Activated T-cell treated with anti-CD3 and anti-CD28 coated beads, Interleukin-2, amount 50 U/mL, for 72 hours (primary cell): ENCODE data around the gene SAPCD2. TPM values are rescaled to one million over a fixed set of nuclear protein-coding genes. Genes with fewer than 3 reads are reported as not detected.
"Not testable (repeated sequence)": the region's sequence is repeated elsewhere in the genome, so short reads cannot be mapped to it uniquely, and the experiment has no call there.

Source experiments
- ATAC-seq, 2 donors: fragments of 150-1000 bp; cut with Tn5 transposase; replicated peaks in 1 of 2; 2 replicates each; pipeline ENCODE4 v1.10.0; 2021; ENCODE audit warnings: moderate library complexity in 2 of 2, mild to moderate bottlenecking in 1 of 2
- DNase-seq, 2 donors: peaks; one replicate each; pipeline ENCODE4 v3.0.0; 2021 to 2022; ENCODE audit warnings: mixed read lengths in 1 of 2
- H3K27ac Mint-ChIP-seq: one replicate; pipeline ENCODE4 v1.8.0; 2022; ENCODE audit warnings: mild to moderate bottlenecking, moderate library complexity, mixed read lengths
- H3K27me3 Mint-ChIP-seq: one replicate; pipeline ENCODE4 v1.8.0; 2022; ENCODE audit warnings: low read depth, mixed read lengths
- H3K36me3 Mint-ChIP-seq, 2 donors: one replicate each; pipeline ENCODE4 v1.8.0; 2022; ENCODE audit warnings: mixed read lengths in 2 of 2, mild to moderate bottlenecking in 1 of 2; ENCODE audit not compliant: insufficient read depth in 2 of 2
- H3K4me1 Mint-ChIP-seq: one replicate; pipeline ENCODE4 v1.8.0; 2022; ENCODE audit warnings: low read depth, mixed read lengths
- H3K4me3 Mint-ChIP-seq, 2 donors: one replicate each; pipeline ENCODE4 v1.8.0; 2022; ENCODE audit warnings: mild to moderate bottlenecking in 2 of 2, mixed read lengths in 2 of 2, moderate library complexity in 2 of 2
- H3K9me3 Mint-ChIP-seq, 2 donors: one replicate each; pipeline ENCODE4 v1.8.0; 2022; ENCODE audit warnings: mixed read lengths in 2 of 2
- total RNA-seq, 2 donors: library from RNA; stranded (reverse); gene quantifications; one replicate each; pipeline ENCODE4 v1.2.3, GENCODE V29; 2022

SAPCD2 gene
- total RNA-seq: 1 to 10 TPM; 6.6 to 8.4 TPM

GRCh38 chr9:137070201-137070905 is at the start of gene SAPCD2:
Gene SAPCD2, minus strand, starts transcription at chr9:137070557. Its CDS starts 97 bp downstream, at chr9:137070460.
- Mint-ChIP-seq H3K4me3 (peak within 1 kb of the TSS; percentile 85 to 96), H3K36me3 (no peaks in the 10 kb centered on the region), H3K27ac (peak within 1 kb of the TSS; percentile 75), H3K27me3 (no peaks in the 10 kb centered on the region), H3K4me1 (peaks cover 23% of the 10 kb centered on the region), H3K9me3 (no peaks in the 10 kb centered on the region)
- ATAC-seq (peak; percentile 92), DNase-seq (peak; percentile 89 to 91)

GRCh38 chr9:137118092-137118603 is 47.8 kb upstream of the SAPCD2 start:
- not testable (repeated sequence) for H3K27me3 Mint-ChIP-seq, H3K9me3 Mint-ChIP-seq, H3K27ac Mint-ChIP-seq, DNase-seq, H3K4me3 Mint-ChIP-seq, ATAC-seq, H3K36me3 Mint-ChIP-seq
- H3K4me1 Mint-ChIP-seq: peaks cover 22% of the 10 kb centered on the region

- DNase-seq (no peak), ATAC-seq (no peak)
- Mint-ChIP-seq H3K4me1 (peaks cover 18% of the 10 kb centered on the region), H3K4me3 (peak overlapping the region in 1 of 2 donors; percentile 9), H3K27ac (no peak overlapping the region), H3K9me3 (no peaks in the 10 kb centered on the region), H3K36me3 (peaks cover 0 to 1% of the 10 kb centered on the region in 2 donors), H3K27me3 (no peaks in the 10 kb centered on the region)
Measured at GRCh38 chr9:137117269-137117731, 46.9 kb upstream of the SAPCD2 start.

- Mint-ChIP-seq H3K27ac (no peak overlapping the region), H3K4me1 (peaks cover 13% of the 10 kb centered on the region), H3K9me3 (no peaks in the 10 kb centered on the region), H3K27me3 (no peaks in the 10 kb centered on the region), H3K4me3 (peak overlapping the region in 1 of 2 donors; percentile 8), H3K36me3 (peaks cover 0 to 1% of the 10 kb centered on the region in 2 donors)
- ATAC-seq (no peak), DNase-seq (no peak)
Measured at GRCh38 chr9:137116728-137117127, 46.4 kb upstream of the SAPCD2 start.

GRCh38 chr9:137116027-137116507 is 45.7 kb upstream of the SAPCD2 start:
- ATAC-seq (no peak), DNase-seq (no peak)
- no peaks in the 10 kb centered on the region for H3K9me3 Mint-ChIP-seq
- peak overlapping the region; percentile 20 to 61 for H3K4me3 Mint-ChIP-seq
- peaks cover 0 to 1% of the 10 kb centered on the region in 2 donors for H3K36me3 Mint-ChIP-seq
- peaks cover 12% of the 10 kb centered on the region for H3K4me1 Mint-ChIP-seq
- no peaks in the 10 kb centered on the region for H3K27me3 Mint-ChIP-seq
- no peak overlapping the region for H3K27ac Mint-ChIP-seq

- H3K9me3 Mint-ChIP-seq: no peaks in the 10 kb centered on the region
- ATAC-seq: no peak
Measured at GRCh38 chr9:137115394-137116026, 45.2 kb upstream of the SAPCD2 start.

GRCh38 chr9:137114613-137115393 is 44.4 kb upstream of the SAPCD2 start, which contains the start of gene DPP7:
Gene DPP7, minus strand, starts transcription at chr9:137114733. Its CDS starts 20 bp downstream, at chr9:137114713.
- Mint-ChIP-seq H3K27me3 (no peaks in the 10 kb centered on the region), H3K27ac (no peak within 1 kb of the TSS), H3K36me3 (peaks cover 0 to 4% of the 10 kb centered on the region in 2 donors), H3K9me3 (no peaks in the 10 kb centered on the region), H3K4me1 (peaks cover 12% of the 10 kb centered on the region), H3K4me3 (peak within 1 kb of the TSS; percentile 65 to 85)
- peak; percentile 93 to 94 for ATAC-seq
- peak; percentile 87 to 89 for DNase-seq

More at GRCh38 chr9:137115394-137116026, 45.2 kb upstream of the SAPCD2 start:
- peak overlapping the region; percentile 20 to 62 for H3K4me3 Mint-ChIP-seq
- no peak for DNase-seq
- H3K27me3 Mint-ChIP-seq: no peaks in the 10 kb centered on the region
- no peak overlapping the region for H3K27ac Mint-ChIP-seq
- peaks cover 0 to 4% of the 10 kb centered on the region in 2 donors for H3K36me3 Mint-ChIP-seq
- H3K4me1 Mint-ChIP-seq: peaks cover 12% of the 10 kb centered on the region

GRCh38 chr9:137114220-137114612 is 43.9 kb upstream of the SAPCD2 start:
- peak overlapping the region; percentile 57 to 65 for H3K4me3 Mint-ChIP-seq
- no peaks in the 10 kb centered on the region for H3K9me3 Mint-ChIP-seq
- H3K36me3 Mint-ChIP-seq: peaks cover 0 to 4% of the 10 kb centered on the region in 2 donors
- H3K27ac Mint-ChIP-seq: no peak overlapping the region
- peak; percentile 20 to 23 for DNase-seq
- H3K27me3 Mint-ChIP-seq: no peaks in the 10 kb centered on the region
- peaks cover 9% of the 10 kb centered on the region for H3K4me1 Mint-ChIP-seq
- ATAC-seq: peak; percentile 23

GRCh38 chr9:137113385-137114159 is 43.2 kb upstream of the SAPCD2 start:
- Mint-ChIP-seq H3K9me3 (no peaks in the 10 kb centered on the region), H3K27me3 (no peaks in the 10 kb centered on the region), H3K27ac (no peak overlapping the region), H3K4me1 (peaks cover 4% of the 10 kb centered on the region), H3K36me3 (peaks cover 0 to 4% of the 10 kb centered on the region in 2 donors), H3K4me3 (peak overlapping the region; percentile 42 to 85)
- ATAC-seq (peak; percentile 37 to 41), DNase-seq (peak; percentile 28 to 53)

- no peaks in the 10 kb centered on the region for H3K9me3 Mint-ChIP-seq
- peaks cover 0 to 4% of the 10 kb centered on the region in 2 donors for H3K36me3 Mint-ChIP-seq
- no peak for ATAC-seq
- no peak for DNase-seq
- H3K27me3 Mint-ChIP-seq: no peaks in the 10 kb centered on the region
- H3K27ac Mint-ChIP-seq: no peak overlapping the region
- H3K4me1 Mint-ChIP-seq: peaks cover 4% of the 10 kb centered on the region
- H3K4me3 Mint-ChIP-seq: peak overlapping the region; percentile 49 to 85
Measured at GRCh38 chr9:137112564-137113384, 42.4 kb upstream of the SAPCD2 start.

GRCh38 chr9:137111788-137112563 is 41.6 kb upstream of the SAPCD2 start:
- Mint-ChIP-seq H3K36me3 (peaks cover 0 to 4% of the 10 kb centered on the region in 2 donors), H3K27me3 (no peaks in the 10 kb centered on the region), H3K9me3 (no peaks in the 10 kb centered on the region), H3K4me1 (peaks cover 4% of the 10 kb centered on the region), H3K27ac (no peak overlapping the region), H3K4me3 (no peak overlapping the region)
- ATAC-seq: no peak
- no peak for DNase-seq
